G401 (cell line): ENCODE results near the gene ZNF562. TPM values are rescaled to one million over a fixed set of nuclear protein-coding genes. Genes with fewer than 3 reads are reported as not detected.
"Not testable (repeated sequence)": the region's sequence is repeated elsewhere in the genome, so short reads cannot be mapped to it uniquely, and the experiment has no call there.

Experiments
- DNase-seq: peaks from one replicate; pipeline ENCODE4 v3.0.0-alpha.2; 2015; ENCODE audit warnings: low spot score
- in situ Hi-C: cut with HindIII; loops from 2 replicates; pipeline ENCODE4 v1.10.0; 2016; ENCODE audit warnings: low sequenced_read_pairs, mixed read lengths
- total RNA-seq: library from RNA; depleted of rRNA; stranded (reverse); fragments of >200 nt; shearing (Covaris generic); gene quantifications from 2 replicates; pipeline ENCODE4 v1.2.3, GENCODE V29; 2014; rRNA removed

Gene ZNF562
- 9.7 and 34.7 TPM in 2 replicates for total RNA-seq

DNA sequence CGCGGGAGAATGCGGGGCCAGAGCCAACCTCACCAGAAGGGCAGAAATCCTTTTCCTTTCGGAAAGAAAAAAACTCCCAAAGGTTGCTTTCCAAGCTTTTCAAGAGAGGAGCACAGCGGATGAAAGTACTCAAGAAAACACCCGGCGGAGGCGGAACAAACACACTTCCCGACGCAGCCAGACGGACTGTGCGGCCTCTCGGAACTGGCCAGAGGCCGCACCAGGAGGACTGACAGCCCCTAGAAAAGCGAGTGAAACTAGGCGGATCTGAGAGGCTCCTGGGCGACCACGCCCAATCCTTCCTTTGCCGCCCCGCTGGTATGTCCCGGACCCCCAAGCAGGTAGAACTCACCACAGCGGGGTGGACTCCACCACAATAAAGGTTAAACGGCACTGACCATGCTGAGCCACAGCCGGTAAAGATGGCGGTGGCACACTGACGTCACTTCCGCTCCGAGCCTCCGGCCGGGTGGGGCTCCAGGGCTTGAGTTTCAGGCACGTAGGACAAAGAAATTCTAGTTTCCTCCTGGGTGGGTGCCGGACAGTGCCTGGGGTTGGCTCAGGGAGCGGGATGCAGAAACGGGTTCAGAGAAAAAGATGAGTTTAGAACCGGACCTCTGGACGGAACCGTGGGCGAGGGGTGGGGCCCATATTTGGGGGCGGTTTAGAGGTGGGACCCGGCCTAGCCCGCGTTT lies at the start of gene ZNF562:
Gene ZNF562, minus strand, starts transcription at position 438 of the 695 bp plus-strand sequence. CDS start 14,356 bp downstream, outside the sequence.
- DNase-seq, result peak; percentile 91
- in situ Hi-C loops, result no loop called here

DNA sequence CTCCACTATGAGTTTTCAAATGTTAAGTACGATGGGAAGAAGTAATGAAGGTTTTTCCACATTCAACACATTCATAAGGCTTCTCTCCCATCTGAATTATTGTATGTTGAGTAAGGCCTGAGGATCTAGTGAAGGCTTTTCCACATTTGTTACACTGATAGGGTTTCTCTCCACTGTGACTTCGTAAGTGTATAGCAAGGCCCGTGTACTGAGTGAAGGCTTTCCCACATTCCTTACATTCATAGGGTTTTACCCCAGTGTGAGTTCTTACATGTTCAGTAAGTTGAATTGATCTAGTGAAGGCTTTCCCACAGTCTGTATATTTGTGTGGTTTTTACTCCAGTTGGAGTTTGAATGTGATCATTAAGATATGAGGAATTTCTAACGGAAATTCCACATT lies 49.3 kb upstream of the ZNF562 start:
- DNase-seq, result no peak
- in situ Hi-C loops, result no loop called here

DNA sequence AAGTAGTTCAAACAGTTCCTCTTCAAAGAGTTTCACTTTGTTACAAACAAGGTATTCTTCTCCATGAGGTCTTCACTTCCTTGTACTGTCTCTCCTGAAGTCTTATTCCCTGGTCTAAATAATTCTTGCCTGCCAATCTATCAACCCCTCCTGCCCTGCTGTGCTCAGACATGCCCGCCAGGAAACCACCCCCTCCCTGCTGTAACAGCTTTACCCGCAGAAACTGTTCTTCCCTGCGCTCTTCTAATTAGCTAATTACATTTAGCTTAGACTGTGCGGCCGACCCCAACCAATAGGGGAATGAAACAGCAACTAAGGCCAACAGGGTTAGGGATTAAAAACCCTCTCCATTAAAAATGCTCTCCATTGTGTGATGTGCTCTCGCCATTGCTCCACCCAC lies 47.0 kb upstream of the ZNF562 start:
- in situ Hi-C loops, result no loop called here
- no peak for DNase-seq

DNA sequence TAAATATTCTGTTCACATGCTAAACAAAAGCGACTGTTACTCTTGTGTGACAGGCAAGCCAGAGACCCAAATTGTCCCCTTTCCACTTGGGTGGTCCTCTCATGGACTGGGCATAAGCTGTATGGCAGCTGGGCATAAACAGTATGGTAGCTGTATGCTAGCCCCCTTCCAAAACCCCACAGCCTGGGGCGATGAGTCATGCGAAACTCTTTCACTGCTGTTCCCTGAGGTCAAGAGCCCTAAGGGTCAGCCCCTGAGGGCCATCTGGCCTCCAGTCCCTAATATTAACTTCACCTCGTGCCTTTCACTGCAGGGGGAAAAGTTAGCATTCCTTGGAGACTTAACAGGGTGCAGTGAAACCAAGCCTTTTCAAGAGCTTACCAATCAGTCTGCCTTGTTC lies 45.6 kb upstream of the ZNF562 start:
- DNase-seq, result no peak
- in situ Hi-C loops, result no loop called here

DNA sequence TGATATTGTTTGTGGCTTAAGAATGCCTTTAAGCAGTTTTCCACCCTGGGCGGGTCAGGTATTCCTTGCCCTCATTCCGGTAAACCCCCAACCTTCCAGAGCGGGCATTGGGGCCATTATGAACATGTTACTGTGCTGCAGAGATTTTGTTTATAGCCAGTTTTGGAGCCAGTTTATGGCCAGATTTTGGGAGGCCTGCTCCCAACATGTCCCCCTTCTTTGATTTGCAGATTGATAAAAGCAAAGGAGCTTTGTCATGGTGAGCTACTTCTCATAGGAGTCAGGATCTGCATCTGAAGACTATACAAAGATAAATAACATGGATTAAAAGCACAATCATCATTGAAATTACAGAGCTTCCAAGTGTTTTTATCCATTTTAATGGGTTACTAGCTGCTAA lies 36.9 kb upstream of the ZNF562 start:
- in situ Hi-C loops, result no loop called here
- no peak for DNase-seq

DNA sequence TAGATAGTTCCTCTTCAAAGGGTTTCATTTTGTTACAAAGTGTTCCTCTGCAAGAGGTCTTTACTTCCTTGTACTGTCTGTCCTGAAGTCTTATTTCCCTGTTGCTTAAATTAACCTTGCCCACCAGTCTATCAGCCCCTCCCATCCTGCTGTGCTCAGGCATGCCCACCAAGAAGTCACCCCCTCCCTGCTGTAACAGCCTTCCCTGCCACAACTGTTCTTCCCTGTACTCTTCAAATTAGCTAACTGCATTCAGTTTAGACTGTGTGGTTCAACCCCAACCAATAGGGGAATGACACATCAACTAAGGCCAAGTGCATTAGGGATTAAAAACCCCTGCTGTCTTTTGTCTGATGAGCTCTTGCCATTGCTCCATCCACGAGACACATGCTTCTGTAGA lies 34.4 kb upstream of the ZNF562 start:
- in situ Hi-C loops, result no loop called here
- peak; percentile 1 for DNase-seq

DNA sequence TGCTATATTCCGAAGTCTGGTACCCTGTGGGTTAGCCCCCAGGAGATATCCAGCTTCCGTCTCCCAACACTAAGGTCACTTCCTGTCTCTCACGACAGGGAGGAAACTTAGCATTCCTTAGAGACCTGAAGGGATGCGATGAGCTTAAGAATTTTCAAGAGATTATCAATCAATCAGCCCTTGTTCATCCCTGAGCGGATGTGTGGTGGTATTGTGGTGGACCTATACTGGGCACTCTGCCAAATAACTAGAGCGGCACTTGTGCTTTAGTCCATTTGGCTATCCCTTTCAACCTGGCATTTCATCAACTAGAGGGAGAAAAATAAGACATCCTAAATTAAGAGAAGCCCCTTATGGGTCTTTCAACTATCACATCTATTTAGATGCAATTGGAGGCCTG lies 30.9 kb upstream of the ZNF562 start:
- no peak for DNase-seq
- in situ Hi-C loops, result no loop called here

DNA sequence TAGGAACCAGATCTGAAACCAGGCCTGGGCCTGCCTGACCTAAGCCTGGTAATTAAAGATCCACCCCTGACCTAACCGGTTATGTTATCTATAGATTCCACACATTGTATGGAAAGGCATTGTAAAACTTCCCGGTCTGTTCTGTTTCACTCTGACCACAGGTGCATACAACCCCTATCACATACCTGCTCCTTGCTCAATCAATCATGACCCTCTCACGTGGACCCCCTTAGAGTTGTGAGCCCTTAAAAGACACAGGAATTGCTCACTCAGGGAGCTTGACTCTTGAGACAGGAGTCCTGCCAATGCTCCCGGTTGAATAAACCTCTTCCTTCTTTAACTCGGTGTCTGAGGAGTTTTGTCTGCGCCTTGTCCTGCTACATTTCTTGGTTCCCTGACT lies 27.3 kb upstream of the ZNF562 start:
- DNase-seq, result no peak
- in situ Hi-C loops, result no loop called here

DNA sequence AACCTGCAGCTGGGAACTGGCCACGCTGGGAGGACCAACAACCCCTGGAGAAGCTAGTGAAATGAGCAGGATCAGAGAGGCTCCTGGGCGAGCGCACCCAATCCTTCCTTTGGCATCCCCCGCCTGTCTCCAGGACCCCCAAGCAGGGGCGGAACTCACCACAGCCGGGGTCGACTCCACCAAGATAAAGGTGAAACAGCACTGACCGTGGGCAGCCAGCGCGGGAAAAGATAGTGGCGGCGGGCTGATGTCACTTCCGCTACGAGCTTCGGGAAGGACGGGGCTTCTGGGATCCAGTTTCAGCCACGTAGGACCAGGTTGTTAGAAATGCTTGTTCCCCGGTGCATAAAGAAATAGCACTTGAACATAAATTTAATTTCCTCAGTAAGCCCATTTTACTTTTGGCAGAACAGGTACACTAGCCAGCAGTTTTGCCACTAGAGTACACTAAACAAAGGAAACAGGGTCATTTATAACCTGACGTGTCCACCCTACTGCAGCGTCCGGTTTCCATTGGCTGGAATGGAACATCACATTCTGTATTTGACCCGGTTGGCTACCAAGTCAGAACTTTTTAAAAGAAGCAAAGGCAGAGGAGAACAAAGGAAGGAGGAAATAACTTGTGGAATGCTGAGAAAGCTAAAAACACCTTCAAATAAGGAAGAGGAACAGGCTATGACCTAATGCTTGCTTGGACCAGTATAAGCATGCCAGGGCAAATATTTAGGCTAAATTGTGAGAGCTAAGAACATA lies 25.5 kb upstream of the ZNF562 start:
- in situ Hi-C loops, result no loop called here
- no peak for DNase-seq

DNA sequence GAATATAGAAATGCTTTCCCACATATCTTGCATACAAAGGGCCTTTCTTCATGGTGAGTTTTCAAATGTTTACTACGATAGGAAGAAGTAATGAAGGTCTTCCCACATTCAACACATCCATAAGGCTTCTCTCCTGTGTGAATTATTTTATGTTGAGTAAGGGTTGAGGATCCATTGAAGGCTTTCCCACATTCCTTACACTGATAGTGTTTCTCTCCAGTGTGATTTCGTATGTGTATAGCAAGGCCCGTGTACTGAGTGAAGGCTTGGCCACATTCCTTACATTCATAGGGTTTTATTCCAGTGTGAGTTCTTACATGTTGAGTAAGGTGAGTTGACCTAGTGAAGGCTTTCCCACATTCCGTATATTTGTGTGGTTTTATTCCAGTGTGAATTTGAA lies 15.4 kb upstream of the ZNF562 start:
- in situ Hi-C loops, DNase-seq: not testable (repeated sequence)

DNA sequence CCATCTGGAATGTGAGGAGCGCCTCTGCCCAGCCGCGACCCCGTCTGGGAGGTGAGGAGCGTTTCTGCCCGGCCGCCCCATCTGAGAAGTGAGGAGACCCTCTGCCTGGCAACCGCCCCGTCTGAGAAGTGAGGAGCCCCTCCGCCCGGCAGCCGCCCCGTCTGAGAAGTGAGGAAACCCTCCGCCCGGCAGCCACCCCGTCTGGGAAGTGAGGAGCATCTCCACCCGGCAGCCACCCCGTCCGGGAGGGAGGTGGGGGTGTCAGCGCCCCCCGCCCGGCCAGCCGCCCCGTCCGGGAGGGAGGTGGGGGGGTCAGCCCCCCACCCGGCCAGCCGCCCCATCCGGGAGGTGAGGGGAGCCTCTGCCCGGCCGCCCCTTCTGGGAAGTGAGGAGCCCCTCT lies 5.1 kb upstream of the ZNF562 start:
- DNase-seq, in situ Hi-C loops: not testable (repeated sequence)

DNA sequence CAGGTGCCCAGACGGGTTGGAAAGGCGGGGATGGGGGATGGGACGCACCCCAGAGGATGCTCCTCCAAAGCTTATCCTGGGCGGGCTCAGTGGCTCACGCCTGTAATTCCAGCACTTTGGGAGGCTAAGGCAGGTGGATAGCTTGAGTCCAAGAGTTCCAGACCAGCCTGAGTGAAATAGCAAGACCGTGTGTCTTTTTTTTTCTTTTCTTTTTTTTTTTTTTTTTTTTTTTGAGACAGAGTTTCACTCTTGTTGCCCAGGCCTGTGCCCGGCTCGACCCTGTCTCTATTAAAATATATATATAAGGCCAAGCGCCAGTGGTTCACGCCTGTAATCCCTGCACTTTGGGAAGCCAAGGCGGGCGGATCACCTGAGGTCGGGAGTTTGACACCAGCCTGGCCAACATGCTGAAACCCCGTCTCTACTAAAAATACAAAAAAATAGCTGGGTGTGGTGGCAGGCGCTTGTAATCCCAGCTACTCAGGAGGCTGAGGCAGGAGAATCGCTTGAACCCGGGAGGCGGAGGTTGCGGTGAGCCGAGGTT lies 530 bp upstream of the ZNF562 start:
- DNase-seq, in situ Hi-C loops: not testable (repeated sequence)

DNA sequence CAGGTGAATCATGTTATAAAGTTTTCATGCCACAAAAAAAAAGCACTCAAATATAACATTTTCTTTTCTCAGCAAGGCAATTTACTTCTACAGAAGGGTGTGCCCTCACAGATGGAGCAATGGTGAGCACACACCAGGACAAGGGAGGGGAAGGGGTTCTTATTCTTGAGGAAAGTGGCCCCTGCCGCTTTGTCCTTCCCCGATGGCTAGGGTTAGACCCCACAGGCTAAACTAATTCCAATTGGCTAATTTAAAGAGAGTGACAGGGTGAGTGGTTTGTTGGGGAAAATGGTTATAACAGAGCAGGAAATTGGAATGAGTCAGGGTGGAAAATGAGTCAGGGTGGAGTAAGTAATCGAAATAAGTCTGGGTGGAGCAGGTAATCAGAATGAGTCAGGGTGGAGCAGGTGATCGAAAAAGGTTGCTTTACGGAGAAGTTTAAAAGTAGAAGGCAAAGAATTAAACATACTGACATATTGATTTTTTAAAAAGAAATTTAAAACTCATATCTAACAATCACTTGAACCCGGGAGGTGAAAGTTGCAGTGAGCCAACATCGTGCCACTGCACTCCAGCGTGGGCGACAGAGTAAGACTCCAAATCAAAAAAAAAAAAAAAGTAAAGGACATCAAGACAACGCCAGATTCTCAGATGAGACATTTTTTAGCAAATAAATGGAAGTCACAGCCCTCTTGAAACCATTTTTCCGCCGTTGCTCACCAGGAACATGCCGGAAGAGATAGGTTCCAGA lies 813 bp downstream of the ZNF562 start:
- in situ Hi-C loops, result no loop called here
- DNase-seq, result no peak

DNA sequence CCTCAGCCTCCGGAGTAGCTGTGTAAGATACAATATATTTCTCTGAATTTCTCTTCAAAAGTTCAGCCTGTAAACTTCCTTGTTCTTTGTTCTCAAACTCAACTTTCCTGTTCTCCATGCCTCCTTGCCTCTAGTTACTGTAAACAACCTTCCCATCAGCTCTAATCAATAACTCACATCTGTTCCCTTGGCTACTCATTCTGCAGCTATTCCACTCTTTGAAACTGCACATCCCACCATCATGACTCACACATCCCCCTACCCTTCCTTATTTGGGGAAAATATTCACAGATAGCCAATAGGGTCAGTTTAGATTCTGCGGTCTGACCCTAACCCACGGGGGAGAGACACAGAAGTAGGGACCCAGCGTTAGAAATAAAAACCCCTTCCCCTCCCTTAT lies 2.0 kb downstream of the ZNF562 start:
- in situ Hi-C loops, result no loop called here

DNA sequence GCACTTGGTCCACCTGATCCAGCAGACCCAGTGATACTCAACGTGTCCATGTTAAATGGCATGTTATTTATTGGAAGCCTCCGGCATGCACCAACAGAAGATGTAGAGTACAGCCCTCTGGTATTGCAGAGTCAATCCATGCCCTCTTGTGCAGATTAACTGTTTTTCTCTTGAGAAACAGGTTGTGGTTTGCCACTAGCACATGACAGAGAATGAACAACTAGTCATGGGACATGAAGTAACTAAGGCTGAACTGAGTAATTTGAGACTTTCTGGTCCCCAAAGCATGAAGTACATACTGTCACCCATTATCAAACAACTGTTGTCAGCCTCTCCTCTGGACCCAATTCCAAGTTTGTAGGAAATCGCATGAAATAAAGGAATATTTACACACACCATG lies 3.2 kb downstream of the ZNF562 start:
- no peak for DNase-seq
- in situ Hi-C loops, result no loop called here

More for the DNA sequence above, 2.0 kb downstream of the ZNF562 start:
- DNase-seq, result no peak

DNA sequence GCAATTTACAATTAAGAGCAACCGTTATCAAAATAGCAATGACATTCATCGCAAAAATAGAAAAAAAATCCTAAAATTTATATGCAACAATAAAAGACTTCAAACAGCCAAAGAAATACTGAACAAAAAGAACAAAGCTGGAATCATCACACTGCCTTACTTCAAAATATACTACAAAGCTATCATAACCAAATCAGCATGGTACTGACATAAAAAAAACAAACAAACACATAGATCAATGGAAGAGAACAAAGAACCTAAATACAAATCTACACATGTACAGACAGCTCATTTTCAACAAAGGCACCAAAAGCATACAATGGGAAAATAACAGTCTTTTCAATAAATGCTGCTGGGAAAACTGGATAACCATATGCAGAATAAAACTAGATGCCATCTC lies 6.4 kb downstream of the ZNF562 start:
- DNase-seq, result no peak
- in situ Hi-C loops, result no loop called here

DNA sequence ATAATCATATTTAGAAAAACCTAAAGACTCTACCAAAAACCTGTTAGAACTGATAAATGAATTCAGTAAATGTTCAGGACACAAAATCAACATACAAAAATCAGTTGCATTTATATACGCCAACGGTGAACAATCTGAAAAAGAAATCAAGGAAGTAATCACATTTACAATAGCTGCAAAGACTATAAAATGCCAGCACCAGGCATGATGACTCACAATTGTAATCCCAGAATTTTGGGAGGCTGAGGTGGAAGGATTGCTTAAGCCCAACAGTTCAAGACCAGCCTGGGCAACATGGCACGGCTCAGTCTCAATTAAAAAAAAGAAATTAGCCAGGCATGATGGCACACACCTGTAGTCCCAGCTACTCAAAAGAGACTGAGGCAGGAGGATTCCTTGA lies 7.0 kb downstream of the ZNF562 start:
- DNase-seq, result no peak
- in situ Hi-C loops, result no loop called here

DNA sequence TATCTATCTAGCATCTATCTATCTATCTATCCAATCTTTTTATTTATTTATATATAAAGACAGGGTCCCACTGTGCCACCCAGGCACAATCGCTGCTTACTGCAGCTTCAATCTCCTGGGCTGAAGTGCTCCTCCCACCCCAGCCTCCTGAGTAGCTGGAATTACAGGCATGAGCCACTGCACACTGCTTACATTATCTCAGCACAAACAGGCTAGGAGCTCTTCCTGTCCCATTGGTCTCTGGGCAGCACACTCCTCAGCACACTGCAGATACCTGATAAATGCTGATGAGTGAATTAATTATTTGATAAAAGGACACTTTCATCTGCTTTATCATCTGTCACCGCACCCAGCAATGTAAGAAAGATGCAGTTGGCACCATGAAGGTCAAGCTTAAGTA lies 16.1 kb downstream of the ZNF562 start:
- in situ Hi-C loops, result no loop called here
- no peak for DNase-seq

DNA sequence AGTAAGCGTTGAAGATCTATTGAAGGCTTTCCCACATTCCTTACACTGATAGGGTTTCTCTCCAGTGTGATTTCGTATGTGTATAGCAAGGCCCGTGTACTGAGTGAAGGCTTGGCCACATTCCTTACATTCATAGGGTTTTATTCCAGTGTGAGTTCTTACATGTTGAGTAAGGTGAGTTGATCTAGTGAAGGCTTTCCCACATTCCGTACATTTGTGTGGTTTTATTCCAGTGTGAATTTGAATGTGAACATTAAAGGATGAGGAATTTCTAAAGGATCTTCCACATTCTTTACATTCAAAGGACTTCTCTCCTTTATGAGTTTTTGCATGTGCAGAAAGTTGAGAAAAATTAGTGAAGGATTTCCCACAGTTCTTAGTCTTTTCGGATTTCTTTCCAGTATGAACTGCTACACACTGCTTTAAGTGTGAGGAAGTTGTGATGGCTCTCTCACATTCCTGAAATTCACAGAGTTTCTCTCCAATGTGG lies 21.8 kb downstream of the ZNF562 start:
- not testable (repeated sequence) for DNase-seq

DNA sequence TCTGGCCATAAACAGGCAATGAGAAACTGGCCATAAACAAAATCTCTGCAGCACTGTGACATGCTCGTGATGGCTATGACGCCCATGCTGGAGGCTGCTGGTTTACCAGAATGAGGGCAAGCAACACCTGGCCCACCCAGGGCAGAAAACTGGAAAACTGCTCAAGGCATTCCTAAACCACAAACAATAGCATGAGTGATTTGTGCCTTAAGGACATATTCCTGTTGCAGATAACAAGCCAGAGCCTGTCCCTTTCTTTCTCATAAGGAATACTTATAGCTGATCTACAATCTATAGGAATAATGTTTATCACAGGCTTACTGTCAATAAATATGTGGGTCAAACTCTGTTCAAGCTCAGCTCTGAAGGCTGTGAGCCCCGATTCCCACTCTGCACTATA lies 23.4 kb downstream of the ZNF562 start:
- in situ Hi-C loops, DNase-seq: not testable (repeated sequence)

More for the DNA sequence above, 21.8 kb downstream of the ZNF562 start:
- in situ Hi-C loops, result not testable (repeated sequence)
